Endodermal cell (in vitro differentiated cells): ENCODE data around the gene LCN9. TPM values are rescaled to one million over a fixed set of nuclear protein-coding genes. Genes with fewer than 3 reads are reported as not detected.

ENCODE experiments used
- DNase-seq: peaks from one replicate; pipeline ENCODE4 v3.0.0-alpha.2; 2017
- H3K27ac ChIP-seq: 2 replicates; pipeline ENCODE4 v1.5.1; 2013; ENCODE audit warnings: mild to moderate bottlenecking, low read depth, low read length, moderate library complexity
- H3K27me3 ChIP-seq: 2 replicates; pipeline ENCODE4 v1.6.1; 2013; ENCODE audit warnings: mild to moderate bottlenecking, low read length, moderate library complexity; ENCODE audit not compliant: insufficient read depth, control insufficient read depth, poor library complexity, severe bottlenecking
- H3K36me3 ChIP-seq: 2 replicates; pipeline ENCODE4 v1.7.0; 2013; ENCODE audit warnings: mild to moderate bottlenecking, low read length, moderate library complexity; ENCODE audit not compliant: control insufficient read depth, insufficient read depth
- H3K4me1 ChIP-seq: one replicate; pipeline ENCODE4 v1.7.0; 2013; ENCODE audit warnings: low read length; ENCODE audit not compliant: control insufficient read depth, insufficient read depth
- H3K4me3 ChIP-seq: 2 replicates; pipeline ENCODE4 v1.5.1; 2013; ENCODE audit warnings: mild to moderate bottlenecking, low read length, moderate library complexity
- H3K9ac ChIP-seq: 2 replicates; pipeline ENCODE4 v1.6.1; 2013; ENCODE audit warnings: mild to moderate bottlenecking, low read length, moderate library complexity; ENCODE audit not compliant: poor library complexity, severe bottlenecking; ENCODE audit errors: extremely low read depth
- H3K9me3 ChIP-seq: 2 replicates; pipeline ENCODE4 v1.6.1; 2013; ENCODE audit warnings: mild to moderate bottlenecking, low read length, moderate library complexity; ENCODE audit not compliant: control insufficient read depth
- H3K27ac Mint-ChIP-seq: 2 replicates; pipeline ENCODE4 v1.8.0; 2020; ENCODE audit warnings: mixed read lengths
- H3K27me3 Mint-ChIP-seq: 2 replicates; pipeline ENCODE4 v1.8.0; 2021; ENCODE audit warnings: mild to moderate bottlenecking, mixed read lengths; ENCODE audit not compliant: insufficient read depth
- H3K36me3 Mint-ChIP-seq: 2 replicates; pipeline ENCODE4 v1.8.0; 2020; ENCODE audit warnings: low read depth, mixed read lengths
- H3K4me1 Mint-ChIP-seq: 2 replicates; pipeline ENCODE4 v1.8.0; 2020; ENCODE audit warnings: mixed read lengths
- H3K4me3 Mint-ChIP-seq: 2 replicates; pipeline ENCODE4 v1.8.0; 2020; ENCODE audit warnings: mild to moderate bottlenecking, moderate library complexity, mixed read lengths
- H3K9me3 Mint-ChIP-seq: 2 replicates; pipeline ENCODE4 v1.8.0; 2020; ENCODE audit warnings: mild to moderate bottlenecking, mixed read lengths
- WGBS, 2 experiments: methylation state at CpG; one replicate each; pipeline versions ENCODE4 v1.1.5 to v1.1.7; 2013; ENCODE audit warnings: missing lambda C conversion rate in 2 of 2, mixed read lengths in 1 of 2; ENCODE audit not compliant: insufficient coverage in 1 of 2, insufficient read length in 1 of 2; 5-methylcytosine and 5-hydroxymethylcytosine counted together
- long read RNA-seq, 4 experiments: library from polyadenylated mRNA in 2 of 4; library from RNA in 1 of 4; library from capped mRNA in 1 of 4; stranded (forward) in 3 of 4; unstranded in 1 of 4; transcript quantifications; one replicate each; pipeline ENCODE4 v2.0.0, GENCODE V29; 2020 to 2021; ENCODE audit warnings: inconsistent platforms in 1 of 4
- polyA plus RNA-seq, 2 experiments: library from polyadenylated mRNA; stranded (reverse); fragments of 50-300 nt; gene quantifications; one replicate each; pipeline ENCODE4 v1.2.3, GENCODE V29; 2013
- total RNA-seq, 2 donors: library from RNA; stranded (reverse); fragmentation: NEBNext Ultra II Directional in 1 of 2; extraction: Animal tissue kit (Norgen Biotek cat#: 25700) in 1 of 2; gene quantifications; 2 replicates in 1 of 2; 3 replicates in 1 of 2; pipeline ENCODE4 v1.2.1, GENCODE V29; 2021
- TF ChIP-seq, protein P1 (sequence below): fragments of 200-600 bp; sonication (generic); conservative IDR thresholded peaks from 2 replicates; pipeline ENCODE4 v1.5.0; 2021; ENCODE audit warnings: antibody characterized with exemption, mild to moderate bottlenecking

The LCN9 gene, protein sequence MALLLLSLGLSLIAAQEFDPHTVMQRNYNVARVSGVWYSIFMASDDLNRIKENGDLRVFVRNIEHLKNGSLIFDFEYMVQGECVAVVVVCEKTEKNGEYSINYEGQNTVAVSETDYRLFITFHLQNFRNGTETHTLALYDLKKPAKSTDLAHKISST
- 10 to 100 TPM in 1 of 2 donors, under 1 TPM in 1; 0.46 to 10.7 TPM for total RNA-seq
- not detected for polyA plus RNA-seq (2013, experiment 1 of 2)
- polyA plus RNA-seq (2013, experiment 2 of 2) = not detected
- long read RNA-seq, experiment 1 = 0 reads
- long read RNA-seq, experiment 2, partial matches to known transcripts = 0 of 4 reads
- long read RNA-seq, experiment 2, other reads (novel, unspliced or antisense) = 1 of 4 reads
- long read RNA-seq, experiment 3 = 0 reads
- long read RNA-seq, experiment 4, partial matches to known transcripts = 17 of 21 reads
- long read RNA-seq, experiment 4, other reads (novel, unspliced or antisense) = 4 of 21 reads

DNA sequence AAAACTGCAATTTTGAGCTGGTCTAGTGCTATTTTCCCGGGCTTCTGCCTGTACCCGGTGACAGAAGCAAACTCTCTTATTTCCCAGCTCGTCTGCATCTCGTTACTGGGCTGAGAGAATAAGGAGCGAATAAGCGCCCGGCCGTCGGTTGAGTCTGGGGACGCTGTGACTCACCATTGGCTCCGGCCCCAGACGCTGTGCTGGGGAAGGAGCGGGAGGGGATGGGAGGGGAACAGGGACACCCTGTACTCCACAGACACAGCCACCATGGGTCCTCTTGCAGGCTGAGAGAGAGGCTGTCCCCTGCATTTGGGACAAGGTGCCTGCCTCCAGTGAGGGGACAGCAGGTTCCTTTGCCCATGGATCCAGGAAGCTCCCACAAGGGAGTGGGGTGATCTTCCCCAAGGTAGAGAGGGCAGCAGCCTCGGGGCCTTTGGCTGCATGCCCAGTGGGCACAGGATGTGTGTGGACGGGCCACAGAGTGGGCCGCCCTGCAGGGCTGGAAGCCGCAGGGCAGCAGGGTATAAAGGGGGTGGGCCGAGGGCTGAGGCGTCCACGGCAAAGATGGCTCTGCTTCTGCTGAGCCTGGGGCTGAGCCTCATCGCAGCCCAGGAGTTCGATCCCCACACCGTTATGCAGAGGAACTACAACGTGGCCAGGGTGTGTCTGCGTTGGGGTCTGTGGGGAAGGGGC lies at the start of gene LCN9:
LCN9 (plus strand) TSS at position 552 of the 693 bp plus-strand sequence; CDS start at position 565, 13 bp downstream.
- Mint-ChIP-seq H3K27ac (peak within 1 kb of the TSS; percentile 17), H3K27me3 (no peaks in the 10 kb centered on the region), H3K4me1 (peaks cover 7% of the 10 kb centered on the region), H3K4me3 (no peak within 1 kb of the TSS), H3K9me3 (no peaks in the 10 kb centered on the region), H3K36me3 (no peaks in the 10 kb centered on the region)
- DNase-seq = no peak
- Histone ChIP-seq H3K9ac (no peak within 1 kb of the TSS), H3K27ac (peak within 1 kb of the TSS; percentile 50), H3K36me3 (no peaks in the 10 kb centered on the region), H3K9me3 (no peaks in the 10 kb centered on the region), H3K27me3 (no peaks in the 10 kb centered on the region), H3K4me3 (no peak within 1 kb of the TSS), H3K4me1 (no peaks in the 10 kb centered on the region)
- 77 to 80% methylated on average over 21 to 25 of the region's 25 CpGs for WGBS, 2 experiments
- TF ChIP-seq, protein P1, sequence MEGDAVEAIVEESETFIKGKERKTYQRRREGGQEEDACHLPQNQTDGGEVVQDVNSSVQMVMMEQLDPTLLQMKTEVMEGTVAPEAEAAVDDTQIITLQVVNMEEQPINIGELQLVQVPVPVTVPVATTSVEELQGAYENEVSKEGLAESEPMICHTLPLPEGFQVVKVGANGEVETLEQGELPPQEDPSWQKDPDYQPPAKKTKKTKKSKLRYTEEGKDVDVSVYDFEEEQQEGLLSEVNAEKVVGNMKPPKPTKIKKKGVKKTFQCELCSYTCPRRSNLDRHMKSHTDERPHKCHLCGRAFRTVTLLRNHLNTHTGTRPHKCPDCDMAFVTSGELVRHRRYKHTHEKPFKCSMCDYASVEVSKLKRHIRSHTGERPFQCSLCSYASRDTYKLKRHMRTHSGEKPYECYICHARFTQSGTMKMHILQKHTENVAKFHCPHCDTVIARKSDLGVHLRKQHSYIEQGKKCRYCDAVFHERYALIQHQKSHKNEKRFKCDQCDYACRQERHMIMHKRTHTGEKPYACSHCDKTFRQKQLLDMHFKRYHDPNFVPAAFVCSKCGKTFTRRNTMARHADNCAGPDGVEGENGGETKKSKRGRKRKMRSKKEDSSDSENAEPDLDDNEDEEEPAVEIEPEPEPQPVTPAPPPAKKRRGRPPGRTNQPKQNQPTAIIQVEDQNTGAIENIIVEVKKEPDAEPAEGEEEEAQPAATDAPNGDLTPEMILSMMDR = no peak

DNA sequence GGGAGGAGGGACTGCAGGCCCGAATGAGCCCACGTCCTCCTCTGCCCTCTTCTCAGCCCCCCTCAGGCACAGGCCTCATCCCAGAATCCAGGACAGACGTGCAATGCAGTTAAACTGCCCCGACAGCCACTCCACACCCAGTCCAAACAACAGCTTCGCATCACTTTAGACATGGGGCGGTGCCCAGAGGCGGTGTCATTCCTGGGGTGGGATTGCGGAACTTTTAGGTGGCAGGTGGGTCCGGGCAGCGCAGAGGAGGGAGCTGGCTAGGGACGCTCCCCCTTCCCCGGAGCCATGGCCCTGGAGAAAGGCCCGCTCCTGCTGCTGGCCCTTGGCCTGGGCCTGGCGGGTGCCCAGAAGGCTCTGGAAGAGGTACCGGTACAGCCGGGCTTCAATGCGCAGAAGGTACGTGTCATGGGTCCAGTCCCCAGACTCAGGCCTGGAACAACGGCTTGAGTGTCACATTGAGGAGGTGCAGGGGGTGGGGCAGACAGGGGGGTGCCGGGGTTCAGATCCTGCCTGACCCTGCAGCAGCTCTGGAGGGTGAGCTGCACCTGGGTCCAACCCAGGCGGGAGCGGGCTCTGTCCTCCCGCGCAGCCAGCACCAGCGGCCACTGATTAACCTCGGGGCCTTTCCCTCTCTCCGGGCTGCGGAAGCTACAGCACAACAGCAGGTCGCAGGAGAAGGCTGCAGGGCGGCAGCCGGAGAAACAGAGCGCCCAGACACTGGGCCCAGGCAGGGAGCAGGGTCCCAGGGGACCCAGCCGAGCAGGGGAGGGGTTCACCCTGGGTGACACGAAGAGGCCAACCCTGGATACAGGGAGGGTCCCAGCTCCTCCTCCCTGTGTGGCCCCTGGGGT lies 48.9 kb upstream of the LCN9 start:
- WGBS, 2 experiments = 91 to 93% methylated on average over 14 to 34 of the region's 34 CpGs

More for the DNA sequence above, 48.9 kb upstream of the LCN9 start:
- no peaks in the 10 kb centered on the region for H3K4me1 ChIP-seq
- Mint-ChIP-seq H3K27me3 (no peaks in the 10 kb centered on the region), H3K4me3 (no peak overlapping the region), H3K27ac (no peak overlapping the region), H3K36me3 (no peaks in the 10 kb centered on the region), H3K4me1 (no peaks in the 10 kb centered on the region), H3K9me3 (peaks cover 19% of the 10 kb centered on the region)
- DNase-seq = no peak
- no peaks in the 10 kb centered on the region for H3K36me3 ChIP-seq
- TF ChIP-seq, protein P1 = no peak
- H3K27me3 ChIP-seq = no peaks in the 10 kb centered on the region
- no peaks in the 10 kb centered on the region for H3K9me3 ChIP-seq
- no peak overlapping the region for H3K27ac ChIP-seq
- H3K9ac ChIP-seq = no peak overlapping the region
- H3K4me3 ChIP-seq = no peak overlapping the region
